Vagina (tissue), 2 donors: Measurements from ENCODE around the gene CYYR1.

ENCODE experiments used
- POLR2AphosphoS5 ChIP-seq, 2 donors: sonication (generic); formaldehyde crosslinking; IDR thresholded peaks; one replicate each; pipeline ENCODE4 v1.9.0; 2017; ENCODE audit warnings: antibody characterized with exemption in 2 of 2, mild to moderate bottlenecking in 2 of 2, low read depth in 1 of 2; ENCODE audit not compliant: insufficient read depth in 1 of 2
- TF ChIP-seq, protein P1 (sequence below), 3 experiments: fragments of 450-650 bp in 2 of 3; fragments of 200-600 bp in 1 of 3; sonication (generic) in 1 of 3; IDR thresholded peaks; one replicate each; pipeline ENCODE4 v1.5.1; 2017 to 2019; ENCODE audit warnings: antibody characterized with exemption in 3 of 3, mild to moderate bottlenecking in 2 of 3, moderate library complexity in 2 of 3

DNA sequence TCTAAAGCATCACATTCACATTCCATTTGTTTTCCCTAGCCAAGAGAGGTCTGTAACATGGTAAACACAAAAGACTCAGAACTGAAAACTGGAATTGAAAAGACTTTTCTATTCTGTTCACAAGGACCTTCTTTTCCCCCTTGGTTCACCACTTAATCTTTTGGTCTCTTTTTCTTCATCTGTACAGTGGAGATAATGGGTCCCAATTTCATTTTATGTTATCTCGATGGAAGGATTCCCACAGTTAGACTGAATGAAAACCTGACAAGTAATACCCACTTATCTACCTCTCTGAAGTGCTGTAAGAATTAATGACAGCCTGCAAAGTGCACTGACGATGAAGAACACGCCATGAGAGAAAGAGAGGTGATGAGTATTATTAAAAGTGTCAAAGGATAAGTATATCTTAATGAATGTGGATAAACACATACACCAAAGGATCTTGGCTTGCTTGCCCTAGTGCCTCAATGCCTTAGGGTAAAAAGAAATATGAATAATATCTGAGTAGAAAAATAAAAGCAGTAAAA lies 71.5 kb downstream of the CYYR1 start:
- TF ChIP-seq, protein P1, sequence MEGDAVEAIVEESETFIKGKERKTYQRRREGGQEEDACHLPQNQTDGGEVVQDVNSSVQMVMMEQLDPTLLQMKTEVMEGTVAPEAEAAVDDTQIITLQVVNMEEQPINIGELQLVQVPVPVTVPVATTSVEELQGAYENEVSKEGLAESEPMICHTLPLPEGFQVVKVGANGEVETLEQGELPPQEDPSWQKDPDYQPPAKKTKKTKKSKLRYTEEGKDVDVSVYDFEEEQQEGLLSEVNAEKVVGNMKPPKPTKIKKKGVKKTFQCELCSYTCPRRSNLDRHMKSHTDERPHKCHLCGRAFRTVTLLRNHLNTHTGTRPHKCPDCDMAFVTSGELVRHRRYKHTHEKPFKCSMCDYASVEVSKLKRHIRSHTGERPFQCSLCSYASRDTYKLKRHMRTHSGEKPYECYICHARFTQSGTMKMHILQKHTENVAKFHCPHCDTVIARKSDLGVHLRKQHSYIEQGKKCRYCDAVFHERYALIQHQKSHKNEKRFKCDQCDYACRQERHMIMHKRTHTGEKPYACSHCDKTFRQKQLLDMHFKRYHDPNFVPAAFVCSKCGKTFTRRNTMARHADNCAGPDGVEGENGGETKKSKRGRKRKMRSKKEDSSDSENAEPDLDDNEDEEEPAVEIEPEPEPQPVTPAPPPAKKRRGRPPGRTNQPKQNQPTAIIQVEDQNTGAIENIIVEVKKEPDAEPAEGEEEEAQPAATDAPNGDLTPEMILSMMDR (IDR thresholded peaks at IDR 0.05) = no peak
- TF ChIP-seq POLR2AphosphoS5 (IDR thresholded peaks at IDR 0.05; ENCODE audit: insufficient read depth in 1 of 2, low read depth in 1 of 2) = no peak
